LHCN-M2 (cell line): ENCODE data around the gene TCF7L2. TPM values are rescaled to one million over a fixed set of nuclear protein-coding genes. Genes with fewer than 3 reads are reported as not detected.

Experiments used
- DNase-seq: peaks from one replicate; pipeline ENCODE4 v3.0.0-alpha.2; 2012; ENCODE audit warnings: low read depth
- total RNA-seq: library from RNA; depleted of rRNA; stranded (reverse); fragments of >200 nt; gene quantifications from 2 replicates; pipeline ENCODE4 v1.2.3, GENCODE V29; 2014

TCF7L2 gene
- total RNA-seq, 1 experiment from 2014 or later = 3.4 TPM

- DNase-seq = no peak
These were observed 14.4 kb downstream of the TCF7L2 start for GRCh38 chr10:112964482-112964881.

GRCh38 chr10:112966194-112966855, 16.3 kb downstream of the TCF7L2 start:
- no peak for DNase-seq

GRCh38 chr10:112967200-112967599, 17.2 kb downstream of the TCF7L2 start:
- peak; percentile 78 for DNase-seq

GRCh38 chr10:112969131-112969530, 19.1 kb downstream of the TCF7L2 start:
- no peak for DNase-seq

GRCh38 chr10:112969542-112969941, 19.5 kb downstream of the TCF7L2 start:
- DNase-seq = no peak

GRCh38 chr10:112970021-112970420, 20.0 kb downstream of the TCF7L2 start:
- DNase-seq = no peak

- no peak for DNase-seq
These were observed 22.6 kb downstream of the TCF7L2 start for GRCh38 chr10:112972606-112973005.

- no peak for DNase-seq
These were observed 23.0 kb downstream of the TCF7L2 start for GRCh38 chr10:112973046-112973445.

GRCh38 chr10:112973805-112974204, 23.8 kb downstream of the TCF7L2 start:
- no peak for DNase-seq

GRCh38 chr10:112977426-112977898, 27.4 kb downstream of the TCF7L2 start:
- DNase-seq = no peak

GRCh38 chr10:112979927-112980326, 29.9 kb downstream of the TCF7L2 start:
- DNase-seq = no peak

- DNase-seq = no peak
These were observed 30.9 kb downstream of the TCF7L2 start for GRCh38 chr10:112980937-112981336.

GRCh38 chr10:112981553-112981952, 31.5 kb downstream of the TCF7L2 start:
- no peak for DNase-seq

GRCh38 chr10:112983444-112984056, 33.5 kb downstream of the TCF7L2 start:
- no peak for DNase-seq

GRCh38 chr10:112984756-112985155, 34.7 kb downstream of the TCF7L2 start:
- DNase-seq = no peak

- peak; percentile 47 for DNase-seq
These were observed 35.9 kb downstream of the TCF7L2 start for GRCh38 chr10:112985690-112986543.

- DNase-seq = peak; percentile 21
These were observed 36.6 kb downstream of the TCF7L2 start for GRCh38 chr10:112986544-112987190.

GRCh38 chr10:112988839-112989406, 38.9 kb downstream of the TCF7L2 start:
- no peak for DNase-seq

GRCh38 chr10:112989826-112990225, 39.8 kb downstream of the TCF7L2 start:
- no peak for DNase-seq

GRCh38 chr10:112990271-112990670, 40.2 kb downstream of the TCF7L2 start:
- DNase-seq = peak; percentile 26

GRCh38 chr10:112991888-112992491, 41.9 kb downstream of the TCF7L2 start:
- no peak for DNase-seq
